Mucosa of rectum (tissue), 2 donors: ENCODE measurements around the gene PPME1.

Source experiments
- H3K27ac ChIP-seq, 2 donors: one replicate each; pipeline ENCODE4 v1.7.0; 2013; ENCODE audit warnings: inconsistent platforms in 2 of 2, low read depth in 2 of 2, low read length in 2 of 2
- H3K27me3 ChIP-seq, 2 donors: one replicate each; pipeline ENCODE4 v1.7.0; 2013; ENCODE audit warnings: low read length in 2 of 2; ENCODE audit not compliant: control insufficient read depth in 2 of 2, insufficient read depth in 2 of 2
- H3K36me3 ChIP-seq, 2 donors: one replicate each; pipeline ENCODE4 v1.7.0; 2013; ENCODE audit warnings: low read length in 2 of 2; ENCODE audit not compliant: control insufficient read depth in 2 of 2, insufficient read depth in 2 of 2
- H3K4me1 ChIP-seq, 2 donors: one replicate each; pipeline ENCODE4 v1.7.0; 2013; ENCODE audit warnings: low read length in 2 of 2, mild to moderate bottlenecking in 1 of 2; ENCODE audit not compliant: control insufficient read depth in 2 of 2, insufficient read depth in 2 of 2
- H3K4me3 ChIP-seq, 2 donors: one replicate each; pipeline ENCODE4 v1.7.0; 2013; ENCODE audit warnings: low read length in 2 of 2
- H3K9ac ChIP-seq, 2 donors: one replicate each; pipeline ENCODE4 v1.7.0; 2013; ENCODE audit warnings: low read length in 2 of 2, low read depth in 1 of 2, mild to moderate bottlenecking in 1 of 2
- H3K9me3 ChIP-seq, 2 donors: one replicate each; pipeline ENCODE4 v1.7.0; 2013; ENCODE audit warnings: low read length in 2 of 2; ENCODE audit not compliant: control insufficient read depth in 2 of 2
- donor health status: healthy.
- donor health status: Normal muscosa, but diverticular disease.

The PPME1 gene

DNA sequence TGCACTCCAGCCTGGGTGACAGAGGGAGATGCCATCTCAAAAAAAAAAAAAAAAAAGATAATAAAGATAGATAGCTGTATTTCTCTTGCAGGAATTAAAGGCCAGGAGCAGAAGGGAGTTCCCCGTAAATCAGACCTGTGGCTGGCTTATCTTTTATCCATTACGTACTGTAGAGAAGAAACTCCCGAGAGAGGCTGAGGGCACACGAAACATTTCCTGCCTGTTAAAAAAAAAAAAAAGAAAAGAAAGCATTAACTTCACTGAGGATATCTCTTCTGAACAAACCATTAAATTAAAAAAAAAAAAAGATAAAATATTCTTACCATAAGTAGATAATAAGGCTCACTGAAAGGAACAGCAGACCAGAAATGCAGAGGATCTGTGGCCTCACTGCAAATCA, 117.8 kb downstream of the PPME1 start:
- H3K4me1 ChIP-seq = no peaks in the 10 kb centered on the region
- H3K9ac ChIP-seq = no peak overlapping the region
- H3K36me3 ChIP-seq = no peaks in the 10 kb centered on the region
- H3K27me3 ChIP-seq = no peaks in the 10 kb centered on the region
- no peak overlapping the region for H3K27ac ChIP-seq
- H3K9me3 ChIP-seq = no peaks in the 10 kb centered on the region
- no peak overlapping the region for H3K4me3 ChIP-seq

DNA sequence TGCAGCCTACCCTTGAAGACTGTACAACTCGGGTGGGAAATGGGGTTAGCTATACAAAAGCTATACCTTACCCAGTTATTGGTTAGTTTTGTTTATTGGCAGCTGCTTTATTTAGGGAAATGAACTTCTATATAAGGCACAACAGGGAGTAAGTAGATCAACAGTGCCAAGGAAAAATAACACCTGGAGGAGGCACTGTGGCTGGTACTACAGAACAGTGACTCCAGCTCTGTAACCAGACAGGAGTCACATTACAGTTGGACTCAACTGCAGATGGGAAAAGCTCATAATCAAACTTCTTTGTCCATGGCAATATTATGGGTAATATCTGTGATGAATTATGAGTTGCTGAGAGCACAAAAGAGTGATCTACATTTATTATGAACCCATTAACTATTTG, 126.4 kb downstream of the PPME1 start:
- Histone ChIP-seq H3K4me1 (no peaks in the 10 kb centered on the region), H3K27ac (no peak overlapping the region), H3K9me3 (no peaks in the 10 kb centered on the region), H3K36me3 (no peaks in the 10 kb centered on the region), H3K27me3 (no peaks in the 10 kb centered on the region), H3K9ac (no peak overlapping the region), H3K4me3 (no peak overlapping the region)

DNA sequence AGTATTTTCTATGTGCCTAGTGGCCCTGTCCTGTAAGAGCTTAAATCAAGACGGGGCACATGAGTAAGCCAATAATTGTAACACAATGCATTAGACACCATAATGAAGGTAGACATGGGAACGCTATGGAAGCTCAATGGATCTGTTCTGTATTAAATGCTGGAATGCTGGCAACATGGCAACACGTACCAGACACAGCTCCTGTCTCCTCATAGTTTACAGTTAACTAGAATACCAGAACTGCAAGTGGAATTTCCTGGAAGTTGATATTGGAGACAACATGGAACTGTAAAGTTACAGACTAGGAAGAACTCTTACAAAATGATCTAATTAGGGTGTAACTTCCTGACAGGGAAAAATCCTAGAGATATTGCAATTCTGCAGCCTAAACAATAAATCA, 127.9 kb downstream of the PPME1 start:
- no peaks in the 10 kb centered on the region for H3K4me1 ChIP-seq
- H3K27me3 ChIP-seq = no peaks in the 10 kb centered on the region
- H3K36me3 ChIP-seq = no peaks in the 10 kb centered on the region
- no peaks in the 10 kb centered on the region for H3K9me3 ChIP-seq
- H3K27ac ChIP-seq = no peak overlapping the region
- no peak overlapping the region for H3K9ac ChIP-seq
- H3K4me3 ChIP-seq = no peak overlapping the region
